Germinal center (tissue), 1 donor: ENCODE results near the gene SERPING1.

Source experiments
- DNase-seq: peaks from one replicate; pipeline ENCODE4 v3.0.0; 2012; ENCODE audit warnings: mixed read lengths, low spot score

The SERPING1 gene

GRCh38 chr11:57597916-57598830 is 688 bp downstream of the SERPING1 start:
- DNase-seq: no peak

DNA sequence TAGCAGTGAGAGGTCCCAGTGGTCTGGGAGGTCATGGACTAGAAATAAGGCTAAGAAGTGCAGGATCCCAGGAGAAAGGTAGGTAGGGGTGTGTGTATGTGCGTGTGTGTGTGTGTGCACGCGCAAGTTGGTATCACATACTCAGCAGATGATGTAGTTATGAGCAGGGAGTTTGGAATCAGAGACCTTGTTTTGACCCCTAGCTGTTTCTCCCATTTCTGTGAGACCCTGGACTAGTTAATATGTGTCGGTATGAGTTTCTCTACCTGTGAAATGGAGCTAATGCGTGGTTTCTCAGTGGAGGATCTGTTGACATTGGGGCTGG is 1.3 kb downstream of the SERPING1 start:
- no peak for DNase-seq

- no peak for DNase-seq
Measured at GRCh38 chr11:57599381-57599780, 1.9 kb downstream of the SERPING1 start.

DNA sequence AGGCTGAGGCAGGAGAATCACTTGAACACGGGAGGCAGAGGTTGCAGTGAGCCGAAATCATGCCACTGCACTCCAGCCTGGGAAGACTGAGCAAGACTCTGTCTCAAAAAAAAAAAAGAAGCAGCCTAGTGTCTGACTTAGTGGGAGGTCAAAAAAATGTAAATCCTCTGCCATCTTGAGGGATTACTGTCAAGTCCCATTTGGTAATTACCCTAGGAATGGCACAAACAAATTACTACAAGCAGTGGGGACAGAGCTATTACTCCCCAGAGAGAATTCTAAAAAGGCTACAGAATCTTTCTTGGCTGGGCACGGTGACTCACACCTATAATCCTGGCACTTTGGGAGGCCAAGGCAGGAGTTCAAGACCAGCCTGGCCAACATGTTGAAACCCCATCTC is 3.8 kb downstream of the SERPING1 start:
- DNase-seq: no peak

GRCh38 chr11:57604296-57605027 is 7.0 kb downstream of the SERPING1 start:
- DNase-seq: no peak

DNA sequence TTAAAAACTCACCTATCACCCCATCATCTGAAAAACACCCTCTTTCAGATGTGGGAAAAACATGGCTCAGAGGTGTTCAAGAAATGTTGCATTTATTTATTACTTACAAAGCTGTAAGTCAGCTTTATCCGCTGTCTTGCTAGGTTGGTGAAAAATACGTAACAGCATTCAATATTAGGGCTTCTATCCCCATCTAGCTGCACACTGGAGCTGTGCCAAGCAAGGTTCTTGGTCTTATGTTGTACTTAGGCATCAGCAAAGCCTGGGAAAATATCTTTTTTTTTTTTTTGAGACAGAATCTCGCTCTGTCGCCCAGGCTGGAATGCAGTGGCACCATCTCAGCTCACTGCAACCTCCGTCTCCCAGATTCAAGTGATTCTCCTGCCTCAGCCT is 7.5 kb downstream of the SERPING1 start:
- no peak for DNase-seq

DNA sequence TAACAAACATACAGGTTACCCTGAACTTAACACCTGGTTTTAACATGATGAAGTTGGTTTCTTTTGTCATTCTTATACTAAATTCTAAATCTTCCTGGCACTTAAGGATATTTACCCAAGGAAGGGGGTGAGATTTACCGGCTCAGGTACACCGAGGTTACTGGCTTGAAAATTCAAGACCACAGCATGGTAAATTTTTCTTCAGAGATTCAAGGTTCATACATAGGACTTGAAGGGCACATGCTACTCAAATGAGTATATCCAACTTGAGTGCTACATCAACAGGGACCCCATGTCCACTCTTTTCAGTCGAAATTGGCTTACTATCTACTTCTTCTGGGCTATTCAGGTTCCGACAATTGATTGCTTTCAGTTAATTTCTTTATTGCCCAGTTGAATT is 12.7 kb downstream of the SERPING1 start:
- DNase-seq: no peak

GRCh38 chr11:57614234-57614772 is 16.8 kb downstream of the SERPING1 start:
- DNase-seq: no peak

GRCh38 chr11:57615308-57615707 is 17.8 kb downstream of the SERPING1 start:
- no peak for DNase-seq

DNA sequence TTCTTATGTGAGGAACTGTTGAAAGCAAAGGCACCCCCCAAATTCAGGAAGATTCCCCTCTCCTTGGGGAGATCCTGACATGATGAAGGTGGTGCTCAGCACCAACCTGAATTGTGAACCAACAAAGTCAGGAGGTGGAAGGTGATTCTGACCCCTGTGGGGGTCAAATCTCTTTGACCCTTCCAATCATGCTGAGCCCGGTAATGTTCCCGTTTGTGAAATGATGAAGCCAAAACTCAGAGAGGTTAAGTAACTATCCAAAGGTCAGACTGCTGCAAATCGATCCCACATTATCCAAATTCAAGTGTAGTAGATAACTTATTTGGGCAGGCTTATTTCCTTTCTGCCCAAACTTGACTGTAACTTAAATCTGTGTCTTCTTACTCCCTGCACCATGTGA is 19.1 kb downstream of the SERPING1 start:
- no peak for DNase-seq

- no peak for DNase-seq
Measured at GRCh38 chr11:57618438-57618837, 21.0 kb downstream of the SERPING1 start.

DNA sequence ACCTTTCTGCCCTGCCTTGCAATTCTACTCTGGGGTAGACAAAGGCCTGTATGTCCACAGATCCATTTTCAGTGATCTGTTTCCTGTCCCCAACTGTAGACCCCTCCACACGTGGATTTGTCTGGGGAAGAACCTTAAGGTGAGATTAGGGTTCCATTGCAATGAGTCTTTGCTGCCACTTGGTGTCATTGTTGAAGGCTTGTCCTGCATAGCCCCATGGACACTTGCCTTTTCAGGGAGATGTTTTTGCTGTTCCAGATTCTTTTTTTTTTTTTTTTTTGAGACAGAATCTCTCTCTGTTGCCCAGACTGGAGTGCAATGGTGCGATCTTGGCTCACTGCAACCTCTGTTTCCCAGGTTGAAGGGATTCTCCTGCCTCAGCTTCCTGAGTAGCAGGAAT is 21.8 kb downstream of the SERPING1 start:
- no peak for DNase-seq

- no peak for DNase-seq
Measured at GRCh38 chr11:57620467-57620866, 23.0 kb downstream of the SERPING1 start.

- DNase-seq: no peak
Measured at GRCh38 chr11:57622263-57622662, 24.8 kb downstream of the SERPING1 start.

DNA sequence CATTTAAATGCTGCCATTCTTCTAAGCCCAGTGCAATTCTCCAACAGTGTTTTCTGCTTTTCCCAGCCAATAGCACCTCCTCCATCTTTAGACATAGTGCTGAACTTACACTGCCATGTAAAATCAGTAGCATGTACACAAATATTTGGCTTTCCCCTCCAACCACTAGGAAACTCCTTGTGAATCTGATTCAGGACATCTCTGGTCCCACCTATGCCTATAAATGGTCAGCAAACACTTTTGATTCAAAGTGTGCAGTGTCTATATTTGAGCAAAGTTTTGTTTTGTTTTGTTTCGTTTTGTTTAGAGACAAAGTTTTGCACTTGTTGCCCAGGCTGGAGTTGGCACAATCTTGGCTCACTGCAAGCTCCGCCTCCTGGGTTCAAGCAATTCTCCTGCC is 27.4 kb downstream of the SERPING1 start:
- no peak for DNase-seq

- no peak for DNase-seq
Measured at GRCh38 chr11:57626895-57627294, 29.4 kb downstream of the SERPING1 start.

- no peak for DNase-seq
Measured at GRCh38 chr11:57630171-57630570, 32.7 kb downstream of the SERPING1 start.

GRCh38 chr11:57632116-57632515 is 34.6 kb downstream of the SERPING1 start:
- no peak for DNase-seq

GRCh38 chr11:57633394-57634070 is 36.0 kb downstream of the SERPING1 start:
- no peak for DNase-seq

- no peak for DNase-seq
Measured at GRCh38 chr11:57634311-57634710, 36.8 kb downstream of the SERPING1 start.

- DNase-seq: no peak
Measured at GRCh38 chr11:57635246-57635645, 37.8 kb downstream of the SERPING1 start.

GRCh38 chr11:57637626-57638004 is 40.1 kb downstream of the SERPING1 start:
- DNase-seq: no peak
